CD4-positive, alpha-beta T cell treated with Interleukin-21 for 1 hour (primary cell): ENCODE results near the gene ECEL1.
A peak's percentile ranks its signal among the peaks of the same experiment; 100 is the strongest.

Experiments
- DNase-seq: peaks from one replicate; pipeline ENCODE4 v3.0.0-alpha.2; 2020

Gene ECEL1

DNA sequence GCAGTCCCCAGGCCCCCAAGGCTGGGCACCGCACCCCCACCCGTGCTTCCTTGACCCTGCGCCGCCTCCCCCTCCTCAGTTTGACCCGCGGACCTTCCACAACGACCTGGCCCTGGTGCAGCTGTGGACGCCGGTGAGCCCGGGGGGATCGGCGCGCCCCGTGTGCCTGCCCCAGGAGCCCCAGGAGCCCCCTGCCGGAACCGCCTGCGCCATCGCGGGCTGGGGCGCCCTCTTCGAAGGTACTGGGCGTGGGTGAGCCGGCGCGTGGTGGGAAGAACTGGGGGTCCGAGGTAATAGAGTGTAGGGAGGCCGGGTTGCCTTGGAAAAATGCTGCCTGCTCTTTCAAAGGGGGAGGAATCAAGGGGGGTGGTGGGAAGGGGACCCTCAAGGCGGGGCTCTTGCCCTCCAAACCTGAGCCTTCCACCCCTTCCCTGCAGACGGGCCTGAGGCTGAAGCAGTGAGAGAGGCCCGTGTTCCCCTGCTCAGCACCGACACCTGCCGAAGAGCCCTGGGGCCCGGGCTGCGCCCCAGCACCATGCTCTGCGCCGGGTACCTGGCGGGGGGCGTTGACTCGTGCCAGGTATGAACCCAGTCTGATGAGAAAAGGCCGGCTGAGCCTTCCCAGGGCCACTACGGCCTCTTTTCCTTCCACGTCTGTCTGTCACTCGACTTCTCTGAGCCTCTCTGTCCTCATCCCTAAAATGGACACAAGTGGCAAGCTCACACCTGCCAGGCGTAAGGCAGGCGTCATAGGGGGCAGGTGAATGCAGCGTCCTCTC is 35.2 kb upstream of the ECEL1 start:
- DNase-seq: no peak

DNA sequence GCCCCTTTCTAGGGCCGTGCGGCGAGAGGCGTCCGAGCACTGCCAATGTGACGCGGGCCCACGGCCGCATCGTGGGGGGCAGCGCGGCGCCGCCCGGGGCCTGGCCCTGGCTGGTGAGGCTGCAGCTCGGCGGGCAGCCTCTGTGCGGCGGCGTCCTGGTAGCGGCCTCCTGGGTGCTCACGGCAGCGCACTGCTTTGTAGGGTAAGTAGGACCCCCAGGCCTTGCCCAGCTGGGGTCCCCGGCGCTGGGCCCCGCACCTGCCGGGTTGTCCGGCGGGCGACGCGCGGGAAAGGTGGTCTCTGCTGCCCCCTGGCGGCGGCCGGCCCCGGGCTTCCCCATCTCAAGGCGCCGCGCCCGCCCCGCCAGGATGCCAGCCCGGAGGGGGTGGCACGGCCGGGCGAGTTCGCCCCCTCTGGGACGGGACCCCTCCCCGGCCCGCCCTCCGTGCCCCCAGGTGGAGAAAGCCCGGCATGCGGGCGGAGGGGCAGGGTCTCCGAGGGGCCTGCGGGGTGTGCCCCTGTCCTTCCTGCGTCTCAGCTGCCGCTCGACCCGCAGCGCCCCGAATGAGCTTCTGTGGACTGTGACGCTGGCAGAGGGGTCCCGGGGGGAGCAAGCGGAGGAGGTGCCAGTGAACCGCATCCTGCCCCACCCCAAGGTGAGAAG is 34.5 kb upstream of the ECEL1 start:
- peak; percentile 51 for DNase-seq

DNA sequence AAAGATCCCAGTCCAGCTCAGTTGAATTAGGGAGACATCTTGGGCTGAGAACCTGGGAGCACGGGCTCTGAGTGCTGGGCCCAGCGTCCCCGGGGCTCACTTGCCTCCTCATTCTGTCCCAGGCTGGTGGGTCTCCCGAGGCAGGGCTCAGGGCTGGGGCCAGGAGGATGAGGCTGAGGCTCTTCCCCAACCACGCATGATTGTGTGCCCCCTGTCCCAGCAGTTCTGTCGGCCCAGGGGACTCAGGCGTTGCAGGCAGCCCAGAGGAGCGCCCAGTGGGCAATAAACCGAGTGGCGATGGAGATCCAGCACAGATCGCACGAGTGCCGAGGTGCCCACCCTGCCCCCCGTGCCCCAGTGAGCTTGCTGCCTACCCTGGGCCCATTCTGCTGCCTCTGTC is 33.5 kb upstream of the ECEL1 start:
- no peak for DNase-seq

DNA sequence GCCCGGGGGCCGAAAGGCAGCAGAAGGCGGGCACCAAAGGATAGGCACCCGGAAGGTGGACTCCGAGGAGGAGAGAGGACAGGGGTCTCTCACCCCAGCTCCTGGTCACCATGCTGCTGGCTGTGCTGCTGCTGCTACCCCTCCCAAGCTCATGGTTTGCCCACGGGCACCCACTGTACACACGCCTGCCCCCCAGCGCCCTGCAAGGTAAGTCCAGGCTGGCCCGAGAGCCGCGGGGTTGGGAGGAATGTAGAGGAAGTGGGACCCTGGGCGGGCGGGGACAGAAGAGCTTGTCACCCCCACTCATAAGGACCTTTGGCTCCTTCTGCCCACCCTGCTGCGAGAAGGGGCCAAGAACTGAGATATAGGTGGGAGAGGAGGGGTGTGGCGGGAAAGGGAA is 32.9 kb upstream of the ECEL1 start:
- no peak for DNase-seq

DNA sequence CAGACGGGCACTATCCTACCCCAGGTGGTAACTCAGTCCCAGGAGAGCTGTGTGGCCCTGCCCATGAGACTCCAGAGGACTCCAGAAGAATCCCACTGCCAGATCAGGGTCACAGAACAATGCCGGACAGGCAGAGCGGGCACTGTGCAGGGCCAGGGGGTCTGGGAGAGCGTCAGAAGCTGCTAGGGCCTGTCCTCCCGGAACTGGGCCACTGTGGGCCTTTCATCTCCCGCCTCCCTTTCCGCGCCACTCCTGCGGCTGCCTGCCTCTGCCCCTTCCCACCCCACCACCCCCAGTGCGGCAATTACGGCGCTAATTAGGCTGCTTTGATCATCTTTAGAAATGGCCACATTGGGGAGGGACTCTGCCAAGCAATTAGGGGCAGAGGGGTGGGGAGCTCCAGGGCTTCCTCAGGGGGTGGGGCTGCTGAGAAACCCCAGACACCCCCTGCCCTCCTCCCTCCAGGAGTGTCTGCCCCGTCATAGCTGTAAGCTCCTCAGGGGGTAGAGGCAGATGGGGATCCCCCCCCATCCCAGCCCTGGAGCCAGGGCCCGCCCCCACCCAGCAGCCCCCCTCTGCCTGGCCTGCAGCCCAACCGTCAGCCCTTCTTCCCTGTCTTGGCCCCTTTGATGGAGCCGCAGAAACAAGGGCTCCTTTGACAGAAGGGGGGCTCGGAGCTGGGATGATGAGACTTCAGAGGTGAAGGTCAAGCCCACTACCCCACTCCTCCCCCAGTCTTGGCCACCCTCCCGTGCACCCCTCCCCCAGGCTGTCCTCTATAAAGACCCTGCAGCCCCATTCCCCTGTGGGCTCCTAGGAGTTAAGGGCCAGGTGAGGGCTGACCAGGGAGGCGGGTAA is 32.2 kb upstream of the ECEL1 start, which contains the start of gene PRSS56:
TSS of gene PRSS56 (plus strand) at position 808 of the 858 bp plus-strand sequence. CDS start 211 bp downstream, outside the sequence.
- no peak for DNase-seq

DNA sequence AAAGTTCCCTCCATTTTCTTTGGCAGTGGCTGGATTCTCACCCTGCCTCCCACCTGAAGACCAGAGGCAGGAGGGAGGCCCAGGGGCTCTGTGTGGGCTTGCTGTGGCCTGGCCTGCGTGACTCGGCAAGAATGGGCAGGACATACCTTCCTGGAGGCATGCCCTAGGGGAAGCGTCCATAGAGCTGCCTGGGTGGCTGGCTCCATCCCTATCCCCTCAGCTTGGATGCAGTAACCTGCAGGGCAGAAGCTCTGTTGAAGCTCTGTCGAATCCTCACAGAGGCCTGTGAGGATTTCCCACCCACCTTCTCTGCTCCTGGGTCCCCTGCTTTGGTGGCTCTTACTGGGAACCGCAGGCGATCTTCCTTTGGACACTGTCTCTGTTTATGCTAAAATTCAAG is 31.2 kb upstream of the ECEL1 start:
- DNase-seq: no peak

DNA sequence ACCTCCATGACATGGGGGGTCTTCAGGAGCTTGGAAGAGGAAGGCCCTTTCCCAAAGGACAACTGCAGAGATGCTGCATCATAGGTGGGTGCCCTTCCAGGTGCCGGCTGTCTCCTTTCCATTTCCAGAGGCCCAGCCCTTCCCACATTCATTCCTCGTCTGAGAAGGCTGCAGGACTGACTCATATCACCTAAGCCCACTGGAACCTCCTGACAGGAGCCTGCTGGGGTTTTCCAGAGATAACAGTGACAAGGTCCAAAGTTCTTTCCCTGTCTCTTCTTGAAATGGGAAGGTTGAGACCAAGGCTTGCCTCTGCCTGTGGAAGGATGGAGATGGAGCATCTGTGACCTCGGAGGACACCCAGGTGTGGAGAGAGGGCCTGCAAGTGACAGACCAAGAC is 28.9 kb upstream of the ECEL1 start:
- DNase-seq: no peak

DNA sequence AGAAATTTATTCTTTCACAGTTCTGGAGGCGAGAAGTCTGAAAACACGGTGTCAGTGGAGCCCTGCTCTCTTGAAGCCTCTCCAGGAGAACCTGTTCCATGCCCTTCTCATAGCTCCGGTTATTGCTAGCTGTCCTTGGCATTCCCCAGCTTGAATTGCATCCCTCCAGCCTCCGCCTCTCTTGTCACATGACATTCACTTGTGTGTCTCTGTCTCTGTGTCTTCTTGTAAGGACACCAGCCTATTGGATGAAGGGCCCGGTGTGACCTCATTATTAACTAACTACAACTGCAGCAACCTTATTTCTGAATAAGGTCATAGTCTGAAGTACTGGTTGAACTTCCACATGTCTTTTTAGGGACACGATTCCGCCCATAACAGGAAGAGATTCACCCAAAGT is 28.0 kb upstream of the ECEL1 start:
- no peak for DNase-seq

DNA sequence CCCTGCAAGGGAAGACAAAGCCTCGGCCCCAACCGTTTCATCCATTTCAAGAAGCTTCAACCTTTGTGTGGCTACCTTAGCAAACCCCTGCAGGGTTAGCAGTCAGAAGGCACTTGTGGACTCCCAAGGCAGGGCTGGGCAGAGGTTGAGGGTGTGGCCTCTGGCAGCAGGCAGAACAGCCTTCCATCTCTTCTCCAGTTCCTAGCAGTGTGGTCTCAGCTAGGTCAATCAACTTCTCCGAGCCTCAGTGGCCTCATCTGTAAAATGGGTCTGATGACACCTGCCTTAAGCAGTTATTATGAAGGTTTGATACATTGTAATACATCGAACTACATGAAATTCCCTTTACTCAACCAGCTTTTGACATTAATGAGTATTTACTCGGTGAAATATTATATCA is 25.7 kb upstream of the ECEL1 start:
- DNase-seq: no peak

DNA sequence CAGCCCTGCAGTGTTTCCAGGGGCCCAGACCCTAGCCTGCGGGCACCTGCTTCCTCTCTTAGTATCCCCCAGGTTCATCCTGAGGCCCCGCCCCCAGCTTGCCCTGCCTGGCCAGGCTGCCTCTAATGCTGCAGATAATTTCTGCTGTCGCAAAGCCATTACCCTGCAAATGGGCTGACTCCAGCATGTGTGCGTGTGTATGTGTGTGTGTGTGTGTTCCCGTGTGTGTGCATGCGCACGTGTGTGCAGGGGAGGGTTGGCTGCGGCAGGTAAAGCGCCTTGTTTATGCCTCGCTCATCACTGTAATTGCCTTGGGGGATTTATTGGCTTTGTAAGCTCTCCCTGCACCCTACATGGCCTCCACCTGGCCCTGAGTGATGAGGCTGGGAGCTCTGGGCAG is 25.0 kb upstream of the ECEL1 start:
- DNase-seq: no peak

DNA sequence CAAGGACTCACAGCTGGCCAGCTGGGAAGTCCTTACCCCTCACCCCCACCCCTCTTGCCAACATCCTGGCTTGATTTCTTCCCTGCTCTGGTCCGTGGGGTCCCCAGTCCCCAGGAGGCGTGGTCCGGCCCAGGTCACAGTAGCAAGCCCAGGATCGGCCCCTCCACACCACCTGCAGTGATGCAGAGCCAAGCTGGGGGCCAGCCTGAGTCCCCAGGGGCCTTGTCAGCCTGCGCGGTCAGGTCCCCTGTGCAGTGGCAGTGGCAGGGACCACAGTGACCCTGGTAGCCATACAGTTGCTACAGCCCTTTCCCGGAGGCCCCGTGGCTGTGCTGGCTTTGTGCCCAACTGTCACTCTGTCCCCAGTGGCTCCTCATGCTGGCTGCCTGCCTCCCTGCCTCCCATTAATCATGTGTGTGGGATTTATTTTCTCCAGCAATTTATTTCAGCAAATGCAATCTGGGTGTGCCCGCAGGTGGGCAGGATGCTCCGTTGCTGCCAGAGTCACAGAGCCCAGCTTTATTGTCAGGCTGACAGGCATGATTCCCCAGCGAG is 23.8 kb upstream of the ECEL1 start:
- no peak for DNase-seq

DNA sequence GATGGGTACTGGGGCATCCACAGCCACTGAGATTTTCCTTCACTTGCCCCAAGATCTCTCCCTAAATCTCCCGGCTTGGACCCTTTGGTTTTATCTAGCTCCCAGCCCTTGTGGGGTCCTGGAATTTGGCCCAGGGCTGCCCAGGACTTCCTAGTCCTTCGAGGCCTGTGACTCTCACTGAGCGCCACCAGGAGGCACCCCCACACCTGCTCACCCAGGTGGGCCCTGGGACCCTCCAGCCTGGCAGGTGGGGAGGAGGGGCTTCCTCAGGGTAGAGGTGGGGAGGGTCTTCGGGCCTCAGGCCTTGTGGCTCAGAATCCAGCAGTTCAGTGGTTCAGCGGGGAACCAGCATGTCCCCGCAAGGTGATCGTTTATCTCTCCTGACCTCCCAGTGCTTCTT is 20.6 kb upstream of the ECEL1 start:
- DNase-seq: no peak

DNA sequence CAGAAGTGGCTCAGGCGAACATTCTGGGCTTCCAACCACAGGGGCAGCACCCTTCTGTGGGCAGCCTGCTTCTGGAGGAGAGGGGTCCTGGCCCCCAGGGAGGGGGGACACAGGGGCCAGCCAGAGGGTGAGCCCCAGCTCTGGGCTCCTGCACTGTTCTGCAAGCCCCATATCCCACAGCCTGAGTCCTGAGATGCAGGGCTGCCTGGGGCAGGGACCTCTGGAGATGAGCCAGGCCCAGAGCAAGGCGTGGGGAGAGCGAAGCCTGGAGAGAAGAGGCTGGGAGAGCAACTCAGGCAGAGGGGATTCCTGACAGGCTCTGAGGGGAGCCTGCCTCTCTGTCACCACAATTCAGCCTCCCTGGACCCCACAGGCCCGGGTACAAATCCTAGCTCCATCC is 19.1 kb upstream of the ECEL1 start:
- DNase-seq: no peak

DNA sequence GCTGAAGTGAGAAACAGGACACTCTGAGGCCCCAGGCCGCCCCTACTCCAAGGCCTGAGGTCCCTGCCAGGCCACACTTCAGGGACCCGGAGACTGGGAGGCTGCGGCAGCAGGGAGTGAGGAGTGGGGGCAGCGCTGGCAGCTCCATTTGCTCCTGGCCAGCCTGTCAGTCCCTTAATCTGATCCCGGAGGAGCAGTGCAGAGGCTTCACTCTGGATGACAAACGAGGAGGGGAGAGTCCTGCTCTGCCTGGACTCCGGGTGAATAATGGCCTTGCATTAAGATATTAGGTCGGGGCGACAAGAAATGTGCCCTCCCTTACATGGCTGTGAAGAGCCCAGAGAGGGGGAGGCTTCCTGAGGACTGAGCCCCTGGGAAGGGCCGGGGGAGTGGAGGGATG is 18.2 kb upstream of the ECEL1 start:
- no peak for DNase-seq

DNA sequence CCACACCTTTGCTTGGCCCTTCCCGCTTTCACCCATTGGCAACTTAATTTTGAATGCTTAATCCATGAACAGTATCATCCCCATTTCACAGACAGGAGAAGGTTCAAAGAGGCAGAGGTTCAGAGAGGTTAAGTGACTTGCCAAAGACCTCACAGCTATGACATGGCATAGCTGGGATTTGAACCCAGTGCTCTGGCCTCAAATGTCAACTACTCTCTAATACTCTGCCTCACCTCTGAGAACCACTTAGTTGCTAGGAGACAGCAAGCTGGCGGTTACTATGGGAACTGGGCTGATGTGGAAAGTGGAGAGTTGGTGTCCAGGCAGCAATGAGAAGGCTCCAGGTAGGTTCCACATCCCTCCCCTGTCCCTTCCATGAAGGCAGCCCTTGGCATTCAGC is 16.8 kb upstream of the ECEL1 start:
- DNase-seq: no peak

DNA sequence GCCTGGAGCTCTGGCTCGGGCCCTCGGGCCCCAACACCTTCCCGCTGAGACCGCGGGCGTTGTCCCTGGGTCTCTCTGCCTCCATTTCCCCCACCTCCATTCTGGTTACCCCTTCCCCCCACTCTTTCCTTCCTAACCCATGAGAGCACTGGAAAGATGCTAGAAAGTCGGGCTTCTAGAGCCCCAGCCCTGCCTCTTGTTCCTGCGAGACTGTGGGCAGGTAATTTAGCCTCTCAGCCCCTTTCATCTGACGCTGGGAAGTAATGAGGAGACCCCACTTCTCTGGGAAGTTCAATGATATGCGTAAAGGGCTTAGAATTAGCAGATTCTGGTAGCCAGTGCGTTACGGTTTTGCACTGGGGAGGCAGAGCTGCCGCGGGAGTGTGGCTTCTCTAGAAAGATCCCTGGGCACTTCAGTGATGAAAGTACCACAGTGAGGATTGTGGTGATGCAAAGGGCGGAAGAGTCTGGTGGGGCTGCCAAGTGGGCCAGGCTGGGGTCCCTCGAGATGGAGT is 16.2 kb upstream of the ECEL1 start:
- DNase-seq: no peak

DNA sequence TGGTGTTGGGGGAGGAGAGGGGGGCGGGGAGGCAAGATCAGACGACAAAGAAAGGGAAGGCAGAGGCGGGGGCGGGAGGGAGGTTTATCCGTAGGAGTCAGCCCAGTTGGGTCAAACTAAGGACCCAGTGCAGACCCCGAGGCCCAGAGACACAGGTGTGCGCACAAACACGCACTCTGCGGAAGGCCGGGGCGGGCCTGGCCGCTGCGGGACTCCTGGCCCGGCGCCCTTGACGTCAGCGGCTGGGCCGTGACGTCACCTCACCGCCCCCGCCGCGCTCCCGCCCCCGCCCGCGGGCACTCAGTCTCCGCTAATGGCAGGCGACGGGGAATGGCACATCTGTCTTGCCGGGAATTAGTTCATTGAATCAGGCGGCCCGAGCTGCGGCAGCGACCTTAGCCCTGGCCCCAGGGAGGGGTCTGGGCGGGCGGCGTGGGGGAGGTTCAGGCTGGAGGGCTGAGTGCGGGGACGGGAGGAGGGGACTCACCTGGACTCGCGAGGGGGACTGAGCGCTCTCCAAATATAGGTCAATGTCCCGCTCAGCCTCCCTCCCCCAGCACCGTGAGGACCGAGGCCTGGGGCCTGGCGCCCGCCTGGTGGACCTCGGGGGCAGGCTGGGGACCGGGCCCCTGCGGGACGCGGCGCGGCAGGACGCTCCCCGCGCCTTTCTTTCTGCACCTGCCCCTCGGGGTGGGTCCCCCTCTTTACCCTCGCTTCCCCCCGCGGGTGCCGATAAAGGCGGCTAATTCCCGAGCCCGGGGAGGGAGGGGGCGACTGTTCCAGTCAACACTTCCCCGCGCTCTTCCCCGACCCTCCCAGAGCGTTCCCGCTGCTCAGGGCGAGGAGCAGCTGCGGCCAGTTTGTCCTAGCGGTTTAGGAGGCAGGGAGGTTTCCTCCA is 15.5 kb upstream of the ECEL1 start:
- DNase-seq: peak; percentile 12

DNA sequence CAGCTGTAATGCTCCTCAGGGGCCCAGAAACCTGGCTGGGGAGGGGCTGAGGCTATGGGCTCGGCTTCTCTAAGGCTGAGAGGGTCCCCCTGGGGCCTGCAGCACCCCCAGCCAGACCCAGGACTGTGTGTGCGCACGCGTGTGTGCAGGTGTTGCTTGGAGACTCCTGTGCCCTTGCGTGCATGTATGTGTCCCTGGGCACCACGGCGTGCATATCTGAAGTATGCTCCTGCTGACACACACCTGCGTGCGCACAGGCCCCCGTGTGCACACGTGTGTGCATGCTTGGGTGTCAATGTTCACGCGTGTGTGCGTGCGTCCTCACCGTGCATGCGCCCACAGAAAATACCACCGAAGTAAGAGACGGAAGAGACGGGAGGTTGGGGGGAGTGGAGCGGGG is 14.9 kb upstream of the ECEL1 start:
- no peak for DNase-seq

DNA sequence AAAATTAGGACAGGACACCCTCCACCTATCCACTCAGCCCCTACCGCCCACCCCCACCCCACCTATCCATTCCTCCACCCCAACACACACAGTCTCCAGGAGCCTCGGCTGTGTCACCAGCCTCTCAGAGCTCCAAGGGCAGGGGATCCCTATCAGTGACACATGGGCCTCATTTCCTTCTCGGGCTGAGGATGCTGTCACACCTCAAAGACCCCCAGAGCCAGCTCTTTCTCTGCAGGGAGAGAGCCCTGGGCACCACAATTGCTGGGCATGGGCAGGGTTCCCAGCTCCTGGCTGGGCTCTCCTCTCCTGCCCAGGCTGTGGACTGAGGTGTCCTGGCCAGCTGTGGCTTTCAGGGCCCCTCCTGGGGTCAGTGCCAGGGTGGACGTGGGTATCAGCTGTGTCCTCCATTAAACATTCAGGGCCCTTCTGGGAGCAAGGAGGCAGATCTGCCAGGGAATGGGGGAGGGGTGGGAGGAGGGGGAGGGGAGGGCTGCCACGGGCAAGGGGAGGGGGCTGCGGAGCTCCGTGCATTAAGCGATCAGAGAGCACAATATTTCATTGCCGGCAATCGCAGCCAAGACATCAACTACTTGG is 14.3 kb upstream of the ECEL1 start:
- DNase-seq: no peak

DNA sequence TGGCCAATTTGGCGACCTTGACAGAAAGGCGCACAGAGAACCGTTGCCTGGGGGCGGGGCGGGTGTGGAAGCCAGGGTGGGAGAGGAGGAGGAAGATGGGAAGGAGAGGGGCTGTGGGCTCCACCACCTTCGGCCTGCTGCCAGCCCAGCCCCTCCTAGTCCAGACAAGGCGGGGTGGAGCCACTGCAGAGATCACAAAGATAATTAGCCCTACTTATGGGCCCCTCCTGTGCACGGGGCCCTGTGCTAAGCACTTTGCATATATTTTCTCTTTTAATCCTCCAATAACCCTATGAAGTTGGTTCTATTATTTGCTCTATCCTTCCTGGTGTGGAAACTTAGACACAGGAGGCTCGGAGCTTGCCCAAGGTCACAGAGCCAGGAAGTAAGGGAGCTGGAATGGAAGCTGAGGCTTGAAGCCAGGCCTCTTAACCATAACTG is 13.7 kb upstream of the ECEL1 start:
- DNase-seq: no peak

DNA sequence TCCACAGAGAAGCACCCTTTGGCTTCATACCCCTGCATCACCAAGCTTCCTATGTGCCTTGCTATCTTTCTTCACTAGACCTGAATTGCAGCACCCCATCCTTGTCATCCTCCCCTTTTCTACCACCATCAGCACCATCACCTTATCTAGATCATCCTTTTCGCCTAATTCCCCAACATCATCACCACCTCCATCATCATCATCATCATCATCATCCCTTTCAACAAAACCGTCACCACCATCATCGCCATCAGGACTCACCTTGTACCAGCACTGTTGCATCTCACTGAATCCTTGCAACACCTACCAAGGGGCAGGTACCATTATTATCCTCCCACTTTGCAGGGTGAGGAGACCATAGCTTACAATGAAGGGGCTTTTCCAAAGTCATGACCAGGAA is 10.8 kb upstream of the ECEL1 start:
- no peak for DNase-seq

DNA sequence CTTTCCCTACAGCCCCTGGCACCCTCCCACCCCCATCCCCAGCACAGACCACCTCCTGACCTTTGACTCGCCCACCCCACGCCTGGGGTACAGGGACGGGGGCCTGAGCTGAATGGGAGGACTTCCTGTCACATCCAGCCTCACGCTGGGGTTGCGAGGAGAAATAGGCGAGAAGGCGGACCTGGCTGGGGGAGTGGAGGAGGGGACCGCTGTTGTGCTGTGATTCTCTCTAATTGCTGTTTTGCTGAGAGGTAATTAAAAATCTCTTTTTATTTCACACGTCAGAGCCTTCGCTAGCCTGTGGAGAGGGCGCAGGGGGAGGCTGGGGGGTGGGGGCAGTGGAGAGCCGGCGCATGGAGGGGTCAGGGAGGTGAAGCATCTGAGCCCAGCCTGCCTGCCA is 9.7 kb upstream of the ECEL1 start:
- no peak for DNase-seq
